SW480 (cell line): Measurements from ENCODE around the gene ATG2A.
"Not testable (repeated sequence)": the region's sequence is repeated elsewhere in the genome, so short reads cannot be mapped to it uniquely, and the experiment has no call there.

ENCODE experiments used
- DNase-seq: peaks from one replicate; pipeline ENCODE4 v3.0.0-alpha.2; 2016; ENCODE audit warnings: low spot score

The ATG2A gene

DNA sequence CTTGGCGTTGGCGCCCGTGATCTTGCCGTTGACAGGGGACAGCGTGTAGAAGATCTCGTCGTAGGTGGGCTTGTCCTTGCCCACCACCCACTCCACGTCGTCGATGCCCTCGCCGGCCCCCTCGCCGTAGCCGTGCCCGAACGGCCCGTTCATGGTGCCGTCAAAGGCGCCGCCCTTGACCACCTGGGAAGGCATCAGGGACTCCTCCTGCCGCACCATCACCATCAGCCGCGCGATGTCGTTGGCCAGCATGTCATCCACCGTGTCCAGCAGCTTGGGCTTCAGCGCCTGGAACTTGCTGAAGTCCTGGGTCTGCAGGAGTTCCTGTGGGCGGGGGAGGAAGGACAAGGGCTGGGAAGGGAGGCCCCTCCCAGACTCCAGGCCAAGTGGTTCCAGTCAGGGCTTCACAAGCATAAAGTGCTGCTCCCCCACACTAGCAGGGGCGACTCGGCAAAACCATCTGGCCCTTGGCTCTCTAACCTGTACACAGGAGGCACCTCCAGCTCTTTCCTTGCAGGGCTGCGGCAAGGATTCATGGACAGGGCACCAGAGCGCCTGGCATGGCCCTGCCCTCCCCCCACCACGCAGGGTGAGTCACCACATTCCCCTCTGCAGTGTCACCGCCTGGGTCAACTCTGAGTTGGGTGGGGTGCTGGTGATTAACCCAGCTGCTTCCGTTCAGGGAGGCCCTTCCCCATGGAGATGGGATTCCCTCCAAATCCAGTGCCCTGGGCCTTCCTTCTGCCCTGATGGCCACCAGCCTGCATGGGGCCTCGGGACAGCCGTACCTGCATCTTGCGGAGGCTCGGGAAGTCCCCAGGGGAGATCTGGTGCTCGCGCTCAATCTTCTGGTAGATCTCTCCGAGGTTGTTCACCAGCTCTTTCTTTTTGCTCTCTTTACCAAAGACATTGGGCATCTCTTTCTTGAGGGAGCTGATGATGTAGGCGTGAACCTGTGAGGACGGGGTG lies 62.2 kb downstream of the ATG2A start:
- peak; percentile 97 for DNase-seq

DNA sequence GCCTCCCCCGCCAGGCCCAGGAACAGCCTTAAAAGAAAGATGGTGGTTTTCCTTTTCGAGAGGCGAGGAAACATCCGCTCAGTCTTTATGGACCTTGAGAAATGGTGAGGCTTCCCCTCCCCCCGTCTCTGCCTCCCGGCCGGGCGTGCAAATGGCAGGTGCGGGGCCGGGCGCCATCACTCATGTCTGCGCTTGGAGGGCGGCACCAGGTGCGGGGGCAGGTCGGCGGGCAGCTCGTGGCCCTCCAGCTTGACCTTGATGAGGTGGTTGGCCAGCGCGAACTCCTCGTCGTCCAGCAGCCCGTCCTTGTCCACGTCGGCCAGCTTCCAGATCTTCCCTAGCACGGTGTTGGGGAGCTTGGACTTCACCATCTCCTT lies 62.9 kb downstream of the ATG2A start:
- no peak for DNase-seq

DNA sequence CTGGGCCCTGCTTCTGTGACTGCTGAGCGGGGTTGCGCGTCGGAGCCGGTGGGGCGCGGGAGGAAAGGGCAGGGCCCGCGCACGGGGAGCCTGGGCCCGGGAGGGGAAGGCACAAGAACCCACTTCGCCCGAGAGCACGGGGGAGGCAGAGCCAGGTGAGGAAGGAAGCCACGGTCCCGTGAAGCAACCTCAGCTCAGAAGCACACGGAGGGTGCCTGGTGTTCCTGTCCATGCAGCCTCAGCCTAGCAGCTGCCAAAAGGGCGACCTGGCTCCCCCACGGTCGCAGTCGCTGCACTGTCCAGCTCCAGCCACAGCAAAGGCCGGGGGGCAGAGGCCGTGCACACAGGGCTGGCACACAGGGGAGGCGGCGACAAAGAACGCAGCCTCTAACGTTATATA lies 63.3 kb downstream of the ATG2A start:
- DNase-seq = no peak

DNA sequence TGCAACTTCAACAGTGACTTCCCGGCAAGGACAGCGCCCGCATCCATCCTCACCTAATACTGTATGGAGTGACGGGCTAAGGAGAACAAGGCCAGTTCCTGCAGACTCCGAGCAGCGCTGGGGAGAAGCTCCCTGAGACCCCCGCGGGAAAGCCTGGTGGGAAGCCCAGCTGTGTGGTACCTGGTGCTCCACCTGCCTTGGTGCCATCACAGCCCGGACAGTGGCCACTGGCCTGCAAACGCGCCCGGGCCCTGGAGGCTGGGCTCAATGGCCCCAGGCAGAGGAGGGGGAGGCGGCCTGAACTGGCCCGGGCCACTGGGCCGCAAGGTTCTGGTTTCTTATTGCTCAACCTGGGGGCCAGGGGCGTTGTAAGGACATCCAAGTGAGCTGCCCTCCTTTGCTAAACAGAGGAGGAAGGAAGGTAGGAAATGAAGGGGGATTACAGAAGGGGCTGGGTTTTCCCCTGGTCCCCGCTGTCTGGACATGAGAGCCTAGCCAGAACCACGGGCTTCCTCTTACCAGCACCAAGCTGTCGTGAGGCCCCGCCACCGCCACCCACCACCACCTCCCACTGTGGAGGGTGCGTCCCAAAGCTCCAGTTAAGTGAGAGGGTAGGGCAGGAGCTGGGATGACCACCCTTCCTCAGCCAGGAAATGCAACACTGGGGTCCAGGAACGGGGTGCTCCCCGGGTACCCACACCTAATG lies 64.1 kb downstream of the ATG2A start:
- no peak for DNase-seq

DNA sequence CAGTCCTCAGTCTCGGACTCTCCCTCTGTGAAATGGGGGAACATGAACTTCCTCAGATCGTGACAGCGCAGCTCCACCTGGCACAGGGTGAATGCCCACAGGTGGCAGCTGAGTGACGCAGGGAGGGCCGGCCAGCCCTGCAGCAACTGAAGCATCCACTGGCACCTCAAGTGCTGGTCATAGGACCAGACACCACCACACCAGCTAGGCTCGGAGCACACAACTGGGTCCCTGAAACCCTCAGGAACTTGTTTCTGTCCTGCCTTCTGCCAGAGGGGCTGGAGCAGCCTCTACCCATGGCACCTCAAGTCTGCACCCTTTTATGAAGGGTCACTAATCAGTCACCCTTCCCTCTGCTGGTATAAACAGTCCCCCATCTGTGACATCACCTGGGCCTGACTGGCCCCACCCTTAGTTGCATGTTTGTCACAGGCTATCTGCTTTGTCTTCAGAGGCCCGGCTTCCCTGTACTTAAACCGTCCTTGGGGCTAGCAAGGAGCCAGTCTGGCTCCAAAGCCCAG lies 65.1 kb downstream of the ATG2A start:
- DNase-seq = no peak

DNA sequence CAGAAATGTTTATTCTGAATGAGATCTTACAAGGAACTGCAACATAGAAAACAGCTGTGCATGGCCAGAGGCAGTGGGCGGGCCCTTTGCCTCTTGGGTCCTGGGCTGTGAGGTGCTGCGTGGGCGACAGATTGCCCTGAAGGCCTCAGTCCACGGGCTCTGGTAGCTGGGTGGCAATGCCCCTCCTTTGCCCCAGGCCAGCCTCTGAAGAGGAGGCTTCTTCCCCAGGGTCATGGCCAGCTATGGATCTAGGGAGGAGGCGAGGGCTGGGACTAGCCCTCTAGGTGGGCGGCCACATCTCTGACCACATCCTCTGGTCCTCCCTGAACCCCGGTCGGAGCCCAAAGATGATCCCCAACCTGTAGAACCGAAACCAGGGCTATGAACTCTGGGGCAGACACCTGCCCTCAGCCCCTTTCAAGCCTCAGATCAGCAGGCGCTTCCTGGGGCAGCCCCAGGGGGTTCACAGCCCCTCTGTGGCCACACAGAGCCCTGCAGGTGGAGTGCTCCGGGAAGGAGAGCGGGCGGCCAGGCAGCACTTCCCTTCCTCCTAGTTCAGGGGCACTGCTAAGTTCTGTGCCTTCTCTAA lies 65.9 kb downstream of the ATG2A start:
- DNase-seq = peak; percentile 61

DNA sequence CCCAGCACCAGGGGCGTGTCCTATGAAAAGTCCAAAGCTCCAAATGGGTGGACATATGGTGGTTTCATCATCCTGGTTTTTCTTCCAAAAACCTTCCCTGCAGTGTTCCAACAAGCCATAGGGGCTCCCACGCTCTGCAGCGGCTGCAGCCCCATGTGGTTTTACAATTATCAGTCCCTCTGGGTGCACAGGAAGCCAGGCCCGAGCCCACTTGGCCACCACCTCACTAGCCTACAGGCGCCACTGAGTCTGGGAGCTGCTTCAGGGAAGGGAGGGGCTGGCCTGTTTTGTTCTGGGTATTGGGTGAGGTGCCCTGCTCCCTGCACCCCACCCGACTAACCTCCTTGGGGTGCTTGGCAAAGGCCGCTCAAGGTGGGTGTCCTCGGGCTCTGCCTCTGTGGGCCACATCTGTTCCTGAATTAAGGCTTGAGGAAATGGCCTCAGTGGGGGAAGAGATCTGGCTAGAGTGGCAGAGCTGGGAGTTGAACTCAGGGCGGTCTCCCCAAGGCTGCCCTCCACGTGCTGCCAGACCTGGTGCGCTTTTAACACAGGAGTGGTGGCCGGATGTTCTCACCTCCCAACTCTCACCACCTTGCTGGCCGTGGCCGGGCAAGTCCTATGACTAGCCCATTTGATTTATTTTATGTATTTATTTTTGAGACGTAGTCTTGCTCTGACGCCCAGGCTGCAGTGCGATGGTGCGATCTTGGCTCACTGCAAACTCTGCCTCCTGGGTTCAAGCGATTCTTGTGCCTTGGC lies 67.2 kb downstream of the ATG2A start:
- no peak for DNase-seq

DNA sequence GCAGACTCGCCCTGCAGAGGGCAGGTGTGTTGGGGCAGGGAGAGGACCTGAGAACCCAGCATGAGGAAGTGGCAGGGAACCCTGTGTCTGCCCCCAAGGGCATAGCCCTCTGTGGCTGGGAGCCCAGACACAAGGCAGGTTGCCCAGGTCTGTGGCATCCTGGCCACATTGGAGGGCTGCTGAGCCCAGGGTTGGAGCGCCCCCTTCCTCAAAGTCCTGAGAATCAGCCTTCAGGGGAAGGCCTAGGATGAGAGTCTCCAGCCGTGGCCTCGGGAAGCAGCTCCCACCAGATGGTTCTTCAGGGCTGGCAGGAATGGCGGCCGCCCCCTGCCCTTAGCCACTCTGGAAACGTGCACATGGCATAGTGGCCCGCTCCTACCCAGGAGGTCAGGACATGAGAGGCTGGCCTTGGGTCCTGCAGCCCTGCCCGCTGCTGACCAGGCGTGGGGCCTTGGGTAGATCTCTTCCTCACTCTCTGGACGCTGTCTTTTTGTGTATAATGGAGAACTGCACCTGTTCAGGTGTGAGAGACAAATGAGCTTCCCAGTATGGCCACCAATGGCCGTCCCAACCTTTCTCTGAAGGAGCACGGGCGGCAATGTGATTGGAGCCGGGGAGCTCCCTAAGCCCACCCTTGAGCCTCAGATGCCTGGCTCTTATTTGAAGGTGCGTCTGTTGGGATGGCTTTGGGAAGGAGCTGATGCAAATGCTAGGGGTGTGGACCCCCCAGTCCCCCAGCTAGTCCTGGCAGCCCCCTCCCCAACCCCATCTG lies 68.0 kb downstream of the ATG2A start:
- DNase-seq = no peak

DNA sequence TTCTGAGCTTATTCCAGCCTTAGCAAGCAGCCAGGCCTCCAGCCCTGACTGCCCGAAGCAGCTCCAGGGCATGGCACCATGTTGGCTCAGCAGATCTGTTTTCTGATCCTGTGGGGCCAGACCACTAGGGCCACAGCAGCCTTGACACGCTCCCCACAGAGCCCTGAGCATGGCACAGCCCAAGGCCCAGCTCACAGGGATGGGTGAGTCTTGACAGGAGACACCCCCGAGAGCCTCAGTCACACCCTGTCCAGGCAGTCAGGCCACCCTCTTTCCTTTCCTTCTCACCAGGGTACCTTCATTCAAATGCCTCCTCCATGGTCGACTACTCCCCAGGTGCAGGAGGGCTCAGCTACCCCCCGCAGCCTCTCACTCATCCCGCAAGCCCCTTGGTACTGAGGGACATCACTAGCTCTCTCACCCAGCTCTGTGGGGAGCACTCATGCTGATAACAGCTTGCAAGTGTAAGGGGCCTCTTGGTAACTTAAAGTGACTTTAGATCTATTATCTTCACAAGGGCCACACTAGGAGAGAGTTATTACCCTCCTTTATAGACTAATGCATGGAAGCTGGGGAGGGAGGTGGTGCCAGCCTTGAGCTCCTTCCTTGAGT lies 68.7 kb downstream of the ATG2A start:
- DNase-seq = no peak

DNA sequence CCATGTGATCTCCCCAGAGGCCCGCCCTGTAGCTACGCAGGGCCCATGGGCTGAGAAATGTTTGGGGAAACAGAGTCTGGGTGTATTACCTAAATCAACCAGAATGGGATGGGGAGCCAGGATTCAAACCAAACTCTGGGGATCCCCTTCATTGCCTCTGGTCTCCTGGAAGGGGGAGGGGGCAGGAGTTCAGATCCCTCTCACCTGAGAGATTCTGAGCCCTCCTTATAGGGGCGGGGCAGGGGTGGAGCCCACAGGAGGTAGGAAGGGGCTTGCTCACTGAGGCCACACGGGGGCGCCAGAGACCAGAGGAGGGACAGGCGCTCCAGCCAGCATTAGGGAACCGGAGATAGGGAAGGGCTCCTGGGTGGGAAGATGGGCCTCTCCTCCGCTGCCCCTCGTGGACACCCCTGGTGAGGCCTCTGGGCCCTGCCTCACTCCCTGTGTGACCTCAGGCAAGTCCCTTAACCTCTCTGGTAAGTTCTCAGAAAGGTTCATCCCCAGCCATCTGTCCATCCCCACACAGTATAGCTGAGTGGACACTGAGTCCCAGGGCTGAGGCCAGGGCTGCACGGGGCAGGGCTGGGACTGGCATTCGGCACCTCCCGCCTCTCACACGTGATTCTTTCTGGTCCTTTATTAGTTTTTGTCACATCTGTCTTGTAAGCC lies 69.9 kb downstream of the ATG2A start:
- DNase-seq = peak; percentile 95

DNA sequence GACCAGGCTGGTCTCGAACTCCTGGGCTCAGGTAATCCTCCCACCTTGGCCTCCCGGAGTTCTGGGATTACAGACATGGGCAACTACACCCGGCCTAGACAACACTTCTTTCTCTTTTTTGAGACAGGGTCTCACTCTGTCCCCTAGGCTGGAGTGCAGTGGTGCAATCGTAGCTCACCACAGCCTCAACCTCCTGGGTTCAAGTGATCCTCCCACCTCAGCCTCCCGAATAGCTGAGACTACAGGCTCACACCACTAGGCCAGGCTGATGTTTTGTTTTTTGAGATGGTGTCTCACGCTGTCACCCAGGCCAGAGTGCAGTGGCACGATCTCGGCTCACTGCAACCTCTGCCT lies 71.3 kb downstream of the ATG2A start:
- DNase-seq = not testable (repeated sequence)

DNA sequence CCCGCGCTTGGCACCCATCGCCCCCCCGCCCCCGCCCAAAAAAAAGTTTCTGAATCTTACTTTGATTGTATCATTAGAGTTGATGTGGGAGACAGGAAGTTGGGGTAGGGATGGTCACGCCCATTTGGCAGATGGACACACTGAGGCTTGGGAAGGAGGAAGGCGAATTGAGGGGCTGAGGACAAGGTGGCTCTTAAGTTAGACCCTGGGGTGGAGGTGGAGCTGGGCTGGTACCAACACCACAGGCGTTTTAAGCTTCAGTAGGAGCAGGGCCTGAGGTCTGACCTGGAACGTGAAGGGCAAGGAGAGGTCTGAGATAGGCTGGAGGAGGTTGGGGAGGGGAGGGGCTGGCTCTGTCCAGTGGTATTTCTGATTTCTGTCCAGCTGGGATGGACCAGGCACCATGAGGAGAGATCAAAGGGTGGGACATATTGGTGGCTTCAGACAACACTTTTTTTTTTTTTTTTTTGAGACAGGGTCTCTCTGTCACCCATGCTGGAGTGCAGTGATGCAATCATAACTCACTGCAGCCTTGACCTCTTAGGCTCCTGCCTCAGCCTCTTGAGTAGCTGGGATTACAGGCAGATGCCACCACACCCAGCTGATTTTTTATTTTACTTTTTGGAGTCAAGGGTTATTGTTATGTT lies 71.8 kb downstream of the ATG2A start:
- no peak for DNase-seq
